HEK293T (cell line): ENCODE results near the gene BAIAP2.

ENCODE experiments used
- CTCF ChIA-PET: fragments of 350-600 bp; formaldehyde crosslinking; extraction: SDS; loops from one replicate; lab custom pipeline; 2021; ENCODE audit warnings: antibody characterized with exemption, inconsistent platforms; lab: Yijun Ruan, JAX
- POLR2A ChIA-PET: fragments of 350-600 bp; formaldehyde crosslinking; extraction: SDS; loops from one replicate; lab custom pipeline; 2020; ENCODE audit warnings: antibody characterized with exemption, inconsistent platforms; lab: Yijun Ruan, JAX
- DNase-seq: peaks from one replicate; pipeline ENCODE4 v3.0.0; 2012; ENCODE audit warnings: mixed read lengths; ENCODE audit errors: extremely low spot score
- ARNT ChIP-seq: fragments of 450-650 bp; IDR thresholded peaks from 2 replicates; pipeline ENCODE4 v1.6.1; 2017; ENCODE audit warnings: mild to moderate bottlenecking
- BHLHE40 ChIP-seq: fragments of 450-650 bp; IDR thresholded peaks from 2 replicates; pipeline ENCODE4 v1.6.1; 2016; ENCODE audit warnings: mild to moderate bottlenecking, moderate library complexity, borderline replicate concordance
- CTBP1 ChIP-seq: fragments of 450-650 bp; IDR thresholded peaks from 2 replicates; pipeline ENCODE4 v1.6.1; 2016; ENCODE audit warnings: borderline replicate concordance
- ELF4 ChIP-seq: fragments of 450-650 bp; IDR thresholded peaks from 2 replicates; pipeline ENCODE4 v1.6.1; 2017; ENCODE audit warnings: antibody characterized with exemption
- FOXA1 ChIP-seq: fragments of 450-650 bp; IDR thresholded peaks from 2 replicates; pipeline ENCODE4 v1.6.1; 2016; ENCODE audit warnings: mild to moderate bottlenecking
- FOXK2 ChIP-seq: fragments of 450-650 bp; IDR thresholded peaks from 2 replicates; pipeline ENCODE4 v1.6.1; 2016; ENCODE audit warnings: mild to moderate bottlenecking
- FOXM1 ChIP-seq: fragments of 450-650 bp; IDR thresholded peaks from 2 replicates; pipeline ENCODE4 v1.6.1; 2017; ENCODE audit warnings: mild to moderate bottlenecking, borderline replicate concordance
- HDGF ChIP-seq: fragments of 450-650 bp; IDR thresholded peaks from 2 replicates; pipeline ENCODE4 v1.6.1; 2017; ENCODE audit warnings: antibody characterized with exemption, borderline replicate concordance
- L3MBTL2 ChIP-seq: fragments of 450-650 bp; conservative IDR thresholded peaks from 2 replicates; pipeline ENCODE4 v1.6.1; 2016; ENCODE audit warnings: mild to moderate bottlenecking
- LEF1 ChIP-seq: fragments of 450-650 bp; IDR thresholded peaks from 2 replicates; pipeline ENCODE4 v1.6.1; 2017; ENCODE audit warnings: mild to moderate bottlenecking, borderline replicate concordance
- NFRKB ChIP-seq: fragments of 450-650 bp; IDR thresholded peaks from 2 replicates; pipeline ENCODE4 v1.6.1; 2016; ENCODE audit warnings: mild to moderate bottlenecking, moderate library complexity
- SP1 ChIP-seq: fragments of 450-650 bp; IDR thresholded peaks from 2 replicates; pipeline ENCODE4 v1.6.1; 2017
- SUZ12 ChIP-seq: fragments of 450-650 bp; IDR thresholded peaks from 2 replicates; pipeline ENCODE4 v1.6.1; 2016; ENCODE audit warnings: mild to moderate bottlenecking
- TARDBP ChIP-seq: fragments of 450-650 bp; IDR thresholded peaks from 2 replicates; pipeline ENCODE4 v1.6.1; 2016
- ZNF384 ChIP-seq: fragments of 450-650 bp; IDR thresholded peaks from 2 replicates; pipeline ENCODE4 v1.6.1; 2016
- TF ChIP-seq, protein P1 (sequence below): fragments of 450-650 bp; IDR thresholded peaks from 2 replicates; pipeline ENCODE4 v1.6.1; 2016

The BAIAP2 gene

DNA sequence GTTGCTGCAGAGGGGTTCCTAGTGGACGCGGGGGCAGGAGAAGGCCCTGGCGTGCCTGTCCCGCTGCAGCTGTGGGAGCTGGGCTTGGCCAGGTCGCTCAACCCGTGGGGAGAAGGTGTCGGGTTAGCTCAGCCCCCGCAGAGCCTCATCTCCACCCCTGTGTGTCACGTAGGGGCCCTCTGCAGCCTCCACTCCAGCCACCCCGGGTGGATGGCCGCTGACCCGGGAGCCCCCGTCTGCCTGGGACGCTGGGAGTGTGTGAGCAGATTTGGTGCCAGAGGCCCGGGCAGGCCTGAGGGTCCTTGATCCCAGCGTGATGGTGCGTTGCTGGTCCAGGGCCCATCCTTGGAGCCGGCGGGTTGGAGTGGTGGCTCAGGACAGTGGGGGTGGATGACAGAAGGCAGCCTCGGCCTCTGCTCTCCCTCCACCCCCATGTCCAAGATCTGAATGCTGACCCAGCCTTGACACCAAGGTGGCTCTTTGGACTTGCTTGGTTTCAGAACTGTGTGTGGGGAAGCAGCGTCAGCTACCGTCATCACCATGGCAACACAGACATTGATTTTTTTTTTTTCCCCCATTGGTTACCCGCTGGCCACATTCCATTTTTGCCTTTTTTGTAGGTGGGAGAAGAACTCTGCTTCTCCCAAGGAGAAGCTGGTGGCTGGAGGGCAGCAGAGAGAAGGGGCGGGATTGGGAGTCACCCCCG lies 35.7 kb downstream of the BAIAP2 start:
- TF ChIP-seq TARDBP = no peak
- ChIA-PET CTCF (interaction anchor here (0.9 to 1.6 kb wide), 3 partner anchors 9 to 31 kb away, joined by 3 to 6 read pairs (median 3); no protein-coding TSS in a partner anchor), POLR2A (no interaction called here)

DNA sequence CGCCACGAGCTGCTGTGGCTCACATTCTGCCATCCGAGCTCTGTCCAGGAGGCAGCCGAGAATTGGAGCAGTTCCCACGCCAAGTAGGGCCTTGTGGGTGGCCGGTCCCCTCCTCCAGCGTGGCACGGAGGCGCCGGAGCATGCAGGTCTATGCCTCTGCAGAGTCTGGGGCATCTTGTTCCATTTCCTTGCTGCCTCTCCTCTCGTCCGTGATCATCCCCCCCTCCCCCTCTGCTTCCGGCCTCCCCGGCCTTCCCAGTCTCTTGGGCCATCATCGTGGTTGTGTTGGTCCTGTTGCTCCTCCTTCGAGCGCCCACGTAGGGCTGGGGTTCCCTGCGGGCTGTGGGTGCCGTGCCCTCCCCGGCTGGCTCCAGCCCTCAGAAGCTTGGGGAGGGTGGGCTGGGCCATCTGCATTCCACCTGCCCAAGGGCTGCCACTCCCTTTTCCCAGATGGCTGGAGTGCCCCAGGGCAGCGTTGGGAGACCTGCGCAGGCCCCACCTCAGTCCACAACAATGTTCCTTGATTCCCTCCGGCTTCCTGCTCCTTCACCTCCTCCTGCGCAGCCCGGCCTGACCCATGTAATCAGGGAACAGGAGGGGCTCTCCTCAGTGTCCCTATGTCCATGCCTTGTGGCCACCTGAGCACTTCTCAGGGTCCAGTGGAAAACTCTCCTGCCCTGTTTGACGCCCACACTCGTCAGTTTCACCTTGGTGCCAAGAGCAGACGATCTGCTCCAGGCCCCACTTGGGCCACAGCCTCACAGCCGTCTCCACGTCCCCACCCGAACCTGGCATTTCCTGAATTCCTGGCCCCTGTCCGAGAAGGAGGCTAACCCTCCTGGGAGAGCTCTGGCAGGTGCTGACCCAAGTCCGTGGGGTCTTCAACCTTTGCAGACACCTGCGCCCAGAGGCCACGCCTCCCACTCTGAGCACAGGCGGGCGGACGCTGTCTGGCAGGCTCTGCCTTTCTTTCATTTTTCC lies 37.1 kb downstream of the BAIAP2 start:
- TF ChIP-seq BHLHE40 (no peak), SP1 (no peak), LEF1 (no peak), SUZ12 (no peak), TARDBP (no peak), FOXM1 (no peak), ZNF384 (no peak)
- TF ChIP-seq, protein P1, sequence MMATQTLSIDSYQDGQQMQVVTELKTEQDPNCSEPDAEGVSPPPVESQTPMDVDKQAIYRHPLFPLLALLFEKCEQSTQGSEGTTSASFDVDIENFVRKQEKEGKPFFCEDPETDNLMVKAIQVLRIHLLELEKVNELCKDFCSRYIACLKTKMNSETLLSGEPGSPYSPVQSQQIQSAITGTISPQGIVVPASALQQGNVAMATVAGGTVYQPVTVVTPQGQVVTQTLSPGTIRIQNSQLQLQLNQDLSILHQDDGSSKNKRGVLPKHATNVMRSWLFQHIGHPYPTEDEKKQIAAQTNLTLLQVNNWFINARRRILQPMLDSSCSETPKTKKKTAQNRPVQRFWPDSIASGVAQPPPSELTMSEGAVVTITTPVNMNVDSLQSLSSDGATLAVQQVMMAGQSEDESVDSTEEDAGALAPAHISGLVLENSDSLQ = no peak
- ChIA-PET POLR2A (no interaction called here), CTCF (interaction anchor here (0.9 to 1.6 kb wide), 2 partner anchors 25 to 30 kb away, joined by 3 to 6 read pairs; no protein-coding TSS in a partner anchor)
- DNase-seq = no peak

More for the DNA sequence above, 35.7 kb downstream of the BAIAP2 start:
- DNase-seq = no peak

DNA sequence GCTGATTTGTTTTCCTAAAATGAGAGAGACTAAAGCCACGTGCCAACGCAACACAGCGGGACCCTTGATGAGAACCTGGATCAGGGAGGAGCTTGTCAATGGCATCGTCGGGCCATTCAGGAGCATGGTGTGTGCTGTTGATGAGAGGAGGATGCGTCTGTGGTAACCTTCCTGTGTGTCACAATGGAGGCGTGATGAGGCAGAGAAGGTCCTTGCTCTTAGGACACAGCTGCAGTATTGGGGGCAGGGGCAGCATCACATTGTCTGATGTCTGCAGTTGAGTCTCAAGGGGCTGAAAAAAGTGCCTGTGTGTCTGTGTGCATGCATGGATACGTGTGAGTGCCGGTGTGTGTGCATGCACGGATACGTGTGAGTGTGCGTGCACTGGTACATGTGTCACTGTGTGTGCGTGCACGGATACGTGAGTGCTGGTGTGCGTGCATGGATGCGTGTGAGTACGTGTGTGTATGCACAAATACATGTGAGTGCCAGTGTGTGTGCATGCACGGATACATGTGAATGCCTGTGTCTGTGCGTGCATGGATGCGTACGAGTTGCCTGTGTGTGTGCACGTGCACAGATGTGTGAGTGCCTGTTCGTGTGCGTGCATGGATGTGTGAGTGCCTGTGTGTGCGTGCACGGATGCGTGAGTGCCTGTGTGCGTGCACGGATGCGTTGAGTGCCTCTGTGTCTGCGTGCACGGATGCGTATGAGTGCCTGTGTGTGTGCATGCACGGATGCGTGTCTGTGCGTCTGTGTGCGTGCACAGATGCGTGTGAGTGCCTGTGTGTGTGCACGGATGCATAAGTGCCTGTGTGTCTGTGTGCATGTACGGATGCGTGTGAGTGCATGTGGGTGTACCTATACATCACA lies 39.3 kb downstream of the BAIAP2 start:
- no peak for DNase-seq
- POLR2A ChIA-PET = no interaction called here
- CTCF ChIA-PET = no interaction called here
- TF ChIP-seq SP1 (no peak), FOXM1 (no peak), FOXA1 (no peak), ARNT (no peak), ELF4 (no peak), NFRKB (no peak), L3MBTL2 (no peak), ZNF384 (no peak), BHLHE40 (no peak), SUZ12 (no peak), HDGF (no peak), CTBP1 (no peak), TARDBP (no peak), LEF1 (no peak), FOXK2 (no peak)
- TF ChIP-seq, protein P1 = no peak

DNA sequence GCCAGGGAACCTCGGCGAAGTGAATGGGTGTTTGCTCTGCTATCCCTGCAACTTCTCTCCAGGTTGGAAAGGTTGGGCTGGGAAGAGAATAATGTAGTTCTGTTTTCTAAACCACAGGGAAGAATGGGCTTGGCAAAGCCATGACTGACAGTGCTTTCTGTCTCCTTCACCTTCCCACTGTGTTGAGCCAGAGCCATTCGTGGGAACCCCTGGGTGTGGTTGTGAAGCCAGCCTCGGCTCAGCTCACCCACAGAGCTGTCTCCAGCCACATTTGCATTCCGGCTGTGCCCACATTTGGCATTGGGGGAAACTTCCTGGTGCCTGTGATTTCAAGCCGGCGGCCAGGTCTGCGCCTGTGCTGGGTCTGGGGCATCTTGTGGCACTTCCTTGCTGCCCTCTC lies 39.9 kb downstream of the BAIAP2 start:
- POLR2A ChIA-PET = no interaction called here
- CTCF ChIA-PET = no interaction called here

DNA sequence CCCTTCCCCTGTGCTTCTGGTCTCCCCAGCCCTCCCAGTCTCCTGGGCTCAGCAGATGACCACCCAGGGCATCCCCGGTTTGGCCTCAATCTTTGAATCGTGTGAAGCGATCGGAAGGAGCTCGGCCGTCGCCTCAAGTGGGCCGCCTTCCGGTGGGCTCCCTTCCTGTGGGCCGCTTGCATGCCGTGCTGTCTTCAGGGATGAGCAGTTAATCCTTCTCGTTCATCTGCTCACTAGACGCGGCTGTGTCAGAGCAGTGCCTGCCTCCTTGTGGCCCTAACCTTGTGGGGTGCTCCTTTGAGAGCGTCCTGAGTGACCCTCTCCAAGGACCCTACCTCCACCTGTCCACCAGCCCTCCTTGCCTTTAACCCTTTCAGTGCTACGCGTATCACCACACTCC lies 40.4 kb downstream of the BAIAP2 start:
- TF ChIP-seq ELF4 = no peak
- TF ChIP-seq FOXA1 = no peak
- no peak for TF ChIP-seq TARDBP
- no peak for TF ChIP-seq ZNF384
- no peak for TF ChIP-seq LEF1
- TF ChIP-seq ARNT = no peak
- TF ChIP-seq NFRKB = no peak
- TF ChIP-seq FOXK2 = no peak
- TF ChIP-seq SP1 = no peak
- TF ChIP-seq CTBP1 = no peak
- no peak for TF ChIP-seq BHLHE40
- POLR2A ChIA-PET = no interaction called here
- DNase-seq = no peak
- CTCF ChIA-PET = no interaction called here

More for the DNA sequence above, 39.9 kb downstream of the BAIAP2 start:
- no peak for DNase-seq
- TF ChIP-seq FOXK2 (no peak), CTBP1 (no peak), LEF1 (no peak), SP1 (no peak), ARNT (no peak), ELF4 (no peak), SUZ12 (no peak), TARDBP (no peak), HDGF (no peak), FOXM1 (no peak)
- TF ChIP-seq, protein P1 = no peak
